Upper lobe of left lung (tissue), 6 donors: Measurements from ENCODE around the gene NTNG2. TPM values are rescaled to one million over a fixed set of nuclear protein-coding genes. Genes with fewer than 3 reads are reported as not detected.

Experiments used
- ATAC-seq, 2 donors: fragments of 200-7000 bp; cut with Tn5 transposase; one replicate each; pipeline ENCODE4 v1.9.1; 2022; ENCODE audit warnings: mild to moderate bottlenecking in 2 of 2, moderate library complexity in 2 of 2; ENCODE audit not compliant: low FRiP score in 2 of 2
- DNase-seq, 2 donors: peaks; one replicate each; pipeline ENCODE4 v3.0.0-alpha.2; 2019 to 2020
- H3K27ac ChIP-seq, 4 donors: fragments of 200-600 bp; sonication (generic); one replicate each; pipeline ENCODE4 v1.5.1; 2016 to 2019
- H3K27me3 ChIP-seq, 4 donors: fragments of 200-600 bp; sonication (generic); one replicate each; pipeline ENCODE4 v1.5.1; 2017 to 2019
- H3K36me3 ChIP-seq, 4 donors: fragments of 200-600 bp; sonication (generic); one replicate each; pipeline ENCODE4 v1.5.1; 2016 to 2019
- H3K4me1 ChIP-seq, 4 donors: fragments of 200-600 bp; sonication (generic); one replicate each; pipeline ENCODE4 v1.5.1; 2018 to 2019
- H3K4me3 ChIP-seq, 4 donors: fragments of 200-600 bp; sonication (generic); one replicate each; pipeline ENCODE4 v1.5.1; 2017 to 2019; ENCODE audit warnings: mild to moderate bottlenecking in 2 of 4, moderate library complexity in 1 of 4
- H3K9me3 ChIP-seq, 4 donors: fragments of 200-600 bp; sonication (generic); one replicate each; pipeline ENCODE4 v1.5.1; 2018 to 2019
- EP300 ChIP-seq, 4 donors: sonication (generic); formaldehyde crosslinking; IDR thresholded peaks; one replicate each; pipeline ENCODE4 v1.5.1; 2017; ENCODE audit warnings: antibody characterized with exemption in 4 of 4, control low read depth in 2 of 4
- POLR2A ChIP-seq, 4 donors: fragments of 450-650 bp; IDR thresholded peaks; one replicate each; pipeline ENCODE4 v1.5.1; 2016 to 2017; ENCODE audit warnings: antibody characterized with exemption in 4 of 4, mild to moderate bottlenecking in 2 of 4
- POLR2AphosphoS5 ChIP-seq, 2 donors: sonication (generic); formaldehyde crosslinking; IDR thresholded peaks; one replicate each; pipeline ENCODE4 v1.5.1; 2017; ENCODE audit warnings: antibody characterized with exemption in 2 of 2
- WGBS, 2 donors: methylation state at CpG; one replicate each; pipeline ENCODE4 v1.1.5; 2017 to 2018; 5-methylcytosine and 5-hydroxymethylcytosine counted together
- total RNA-seq, 6 donors: library from RNA; depleted of rRNA in 4 of 6; stranded (reverse); fragments of >200 nt in 4 of 6; gene quantifications; one replicate each; pipeline versions ENCODE4 v1.1.0 to v1.2.1, GENCODE V29; 2016 to 2021
- TF ChIP-seq, protein P1 (sequence below), 6 experiments: fragments of 450-650 bp in 4 of 6; fragments of 200-600 bp in 2 of 6; sonication (generic) in 2 of 6; IDR thresholded peaks; one replicate each; pipeline ENCODE4 v1.5.1; 2016 to 2019; ENCODE audit warnings: antibody characterized with exemption in 6 of 6
- donor health status: DM: no; HTN: no; CAD: no; lungs with moderate emphysema.
- donor health status: DM: no; HTN: yes; CAD: no; lungs with severe emphysema.

The NTNG2 gene
- total RNA-seq, 6 donors from 2014 or later: 2.1 to 8.2 (median 4.3) TPM

DNA sequence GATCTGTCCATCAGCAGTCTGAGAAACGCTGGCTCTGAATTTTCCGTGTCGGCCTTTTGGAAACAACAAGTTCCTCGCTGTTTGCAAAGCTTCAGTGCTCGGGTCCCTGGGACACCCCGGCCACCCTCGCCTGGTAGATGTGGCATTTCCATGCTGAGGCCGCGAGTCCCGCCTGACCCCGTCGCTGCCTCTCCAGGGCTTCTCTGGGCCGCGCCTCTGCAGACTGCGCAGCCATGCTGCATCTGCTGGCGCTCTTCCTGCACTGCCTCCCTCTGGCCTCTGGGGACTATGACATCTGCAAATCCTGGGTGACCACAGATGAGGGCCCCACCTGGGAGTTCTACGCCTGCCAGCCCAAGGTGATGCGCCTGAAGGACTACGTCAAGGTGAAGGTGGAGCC is 4.7 kb downstream of the NTNG2 start:
- Histone ChIP-seq H3K36me3 (no peaks in the 10 kb centered on the region), H3K9me3 (no peaks in the 10 kb centered on the region), H3K4me1 (peaks cover 23 to 34% (median 26%) of the 10 kb centered on the region in 4 donors), H3K27ac (no peak overlapping the region), H3K27me3 (peaks cover 0 to 28% (median 10%) of the 10 kb centered on the region in 4 donors), H3K4me3 (no peak overlapping the region)
- DNase-seq: no peak
- WGBS, 2 donors: 72 to 91% methylated on average over 19 of the region's 19 CpGs
- no peak for ATAC-seq
- TF ChIP-seq, protein P1, sequence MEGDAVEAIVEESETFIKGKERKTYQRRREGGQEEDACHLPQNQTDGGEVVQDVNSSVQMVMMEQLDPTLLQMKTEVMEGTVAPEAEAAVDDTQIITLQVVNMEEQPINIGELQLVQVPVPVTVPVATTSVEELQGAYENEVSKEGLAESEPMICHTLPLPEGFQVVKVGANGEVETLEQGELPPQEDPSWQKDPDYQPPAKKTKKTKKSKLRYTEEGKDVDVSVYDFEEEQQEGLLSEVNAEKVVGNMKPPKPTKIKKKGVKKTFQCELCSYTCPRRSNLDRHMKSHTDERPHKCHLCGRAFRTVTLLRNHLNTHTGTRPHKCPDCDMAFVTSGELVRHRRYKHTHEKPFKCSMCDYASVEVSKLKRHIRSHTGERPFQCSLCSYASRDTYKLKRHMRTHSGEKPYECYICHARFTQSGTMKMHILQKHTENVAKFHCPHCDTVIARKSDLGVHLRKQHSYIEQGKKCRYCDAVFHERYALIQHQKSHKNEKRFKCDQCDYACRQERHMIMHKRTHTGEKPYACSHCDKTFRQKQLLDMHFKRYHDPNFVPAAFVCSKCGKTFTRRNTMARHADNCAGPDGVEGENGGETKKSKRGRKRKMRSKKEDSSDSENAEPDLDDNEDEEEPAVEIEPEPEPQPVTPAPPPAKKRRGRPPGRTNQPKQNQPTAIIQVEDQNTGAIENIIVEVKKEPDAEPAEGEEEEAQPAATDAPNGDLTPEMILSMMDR (IDR thresholded peaks at IDR 0.05): peak in 2 of 6 experiments; percentile 29 to 39
- TF ChIP-seq EP300 (IDR thresholded peaks at IDR 0.05) (no peak), POLR2AphosphoS5 (IDR thresholded peaks at IDR 0.05) (no peak)

DNA sequence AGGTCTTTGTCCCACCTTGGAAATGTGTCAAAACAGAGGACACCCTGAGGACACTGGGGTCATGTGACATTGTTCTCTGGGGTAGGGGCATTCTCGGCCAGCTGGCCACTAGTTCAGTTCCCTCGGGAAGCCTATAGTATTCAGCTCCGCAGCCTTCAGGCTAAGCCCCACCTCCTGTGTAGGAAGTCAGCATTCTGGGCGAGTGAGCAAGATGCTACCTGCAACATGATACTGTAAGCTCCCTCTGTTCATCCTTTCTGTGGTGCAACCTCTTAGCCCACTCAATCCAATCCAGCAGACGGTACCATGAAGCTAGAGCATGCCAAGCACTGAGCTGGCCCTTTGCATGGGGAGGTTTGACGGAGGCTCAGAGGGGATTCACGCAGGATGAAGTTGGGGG is 5.3 kb downstream of the NTNG2 start:
- no peak overlapping the region for H3K27ac ChIP-seq
- H3K27me3 ChIP-seq: peaks cover 0 to 27% (median 9%) of the 10 kb centered on the region in 4 donors
- DNase-seq (no peak), ATAC-seq (no peak)
- no peaks in the 10 kb centered on the region for H3K9me3 ChIP-seq
- H3K36me3 ChIP-seq: no peaks in the 10 kb centered on the region
- WGBS, 2 donors: 66 to 80% methylated on average over 1 to 7 of the region's 7 CpGs
- TF ChIP-seq EP300 (IDR thresholded peaks at IDR 0.05) (no peak), POLR2AphosphoS5 (IDR thresholded peaks at IDR 0.05) (no peak), POLR2A (IDR thresholded peaks at IDR 0.05) (no peak)
- TF ChIP-seq, protein P1 (IDR thresholded peaks at IDR 0.05): no peak
- peaks cover 22 to 30% (median 25%) of the 10 kb centered on the region in 4 donors for H3K4me1 ChIP-seq
- H3K4me3 ChIP-seq: no peak overlapping the region

DNA sequence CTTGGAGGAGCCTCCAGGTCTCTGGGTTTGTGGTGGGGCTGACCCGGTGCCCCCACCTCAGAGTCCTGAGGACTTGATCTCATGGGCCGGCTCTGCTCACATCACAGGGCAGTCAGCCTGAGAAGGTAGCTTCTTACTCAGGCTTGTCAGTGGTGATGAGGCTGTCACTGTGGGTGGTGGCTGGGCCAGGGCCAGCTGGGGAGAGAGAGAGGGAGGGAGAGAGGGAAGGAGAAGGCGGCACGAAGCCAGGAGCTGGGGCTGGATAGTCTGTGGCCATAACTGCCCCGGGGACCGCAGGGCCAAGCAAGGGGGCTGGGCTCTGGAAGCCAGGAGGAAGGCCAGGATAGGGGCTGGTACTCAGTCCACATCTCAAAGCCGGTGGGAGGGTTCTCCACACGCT is 6.5 kb downstream of the NTNG2 start:
- H3K27me3 ChIP-seq: peaks cover 0 to 18% (median 2%) of the 10 kb centered on the region in 4 donors
- WGBS, 2 donors: 67 to 69% methylated on average over 8 of the region's 8 CpGs
- DNase-seq: no peak

DNA sequence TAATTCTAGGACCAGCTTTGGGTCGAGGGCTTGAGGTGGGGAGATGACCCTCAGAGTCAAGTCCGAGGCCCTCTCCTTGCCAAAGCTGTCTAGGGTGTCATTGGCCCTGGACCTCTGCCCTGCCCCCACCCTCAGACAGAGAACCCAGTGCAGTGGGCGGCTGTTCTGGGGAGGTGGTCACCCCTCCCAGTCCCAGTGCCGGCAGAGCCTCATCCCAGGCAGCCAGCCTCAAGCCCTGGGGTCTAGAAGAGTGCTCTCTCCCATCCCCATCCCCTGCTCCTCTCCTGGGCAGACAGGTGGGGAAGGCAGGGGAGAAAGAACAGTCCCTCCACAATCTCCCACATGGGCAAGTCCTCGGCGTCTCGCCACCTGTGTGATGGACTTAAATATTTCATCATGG is 7.0 kb downstream of the NTNG2 start:
- Histone ChIP-seq H3K4me1 (peaks cover 7 to 15% (median 12%) of the 10 kb centered on the region in 4 donors), H3K27me3 (peaks cover 0 to 13% (median 0%) of the 10 kb centered on the region in 4 donors), H3K36me3 (no peaks in the 10 kb centered on the region), H3K27ac (no peak overlapping the region), H3K9me3 (no peaks in the 10 kb centered on the region), H3K4me3 (no peak overlapping the region)
- no peak for DNase-seq
- no peak for TF ChIP-seq POLR2AphosphoS5 (IDR thresholded peaks at IDR 0.05)
- no peak for TF ChIP-seq EP300 (IDR thresholded peaks at IDR 0.05)
- TF ChIP-seq, protein P1 (IDR thresholded peaks at IDR 0.05): no peak
- no peak for TF ChIP-seq POLR2A (IDR thresholded peaks at IDR 0.05)
- no peak for ATAC-seq
- WGBS, 2 donors: 72 to 78% methylated on average over 4 to 7 of the region's 7 CpGs

More for the DNA sequence above, 6.5 kb downstream of the NTNG2 start:
- Histone ChIP-seq H3K36me3 (no peaks in the 10 kb centered on the region), H3K4me3 (no peak overlapping the region), H3K9me3 (no peaks in the 10 kb centered on the region), H3K4me1 (peaks cover 11 to 20% (median 17%) of the 10 kb centered on the region in 4 donors), H3K27ac (no peak overlapping the region)
- no peak for ATAC-seq
- TF ChIP-seq, protein P1 (IDR thresholded peaks at IDR 0.05): no peak
- TF ChIP-seq POLR2A (IDR thresholded peaks at IDR 0.05) (no peak), POLR2AphosphoS5 (IDR thresholded peaks at IDR 0.05) (no peak), EP300 (IDR thresholded peaks at IDR 0.05) (no peak)
